Measurements from ENCODE around the gene TM7SF2.

TM7SF2 gene

GRCh38 chr11:65083834-65084597 is 27.7 kb upstream of the TM7SF2 start, which contains the start of the genes CDCA5 and ZFPL1:
TSS of gene CDCA5 (minus strand) at chr11:65084040. CDS start at chr11:65083978, 62 bp downstream.
TSS of gene ZFPL1 (plus strand) at chr11:65084222. CDS start at chr11:65084699, 477 bp downstream.
- H3K36me3 ChIP-seq (ENCODE audit: low read depth), result peaks cover 63% of the 10 kb centered on the region
- peak; percentile 91 for DNase-seq (ENCODE audit: low spot score)
- TF ChIP-seq CTCF (IDR thresholded peaks at IDR 0.05; ENCODE audit: poor library complexity, severe bottlenecking), result no peak
- H3K27me3 ChIP-seq (ENCODE audit: insufficient read depth, poor library complexity, severe bottlenecking), result no peaks in the 10 kb centered on the region
- peaks cover 13% of the 10 kb centered on the region for H3K4me1 ChIP-seq (ENCODE audit: insufficient read depth, poor library complexity, severe bottlenecking)
- ATAC-seq (ENCODE audit: low read depth), result peak; percentile 82
- H3K27ac ChIP-seq (ENCODE audit: poor library complexity, severe bottlenecking), result peak within 1 kb of the TSS; percentile 65
- no peaks in the 10 kb centered on the region for H3K9me3 ChIP-seq (ENCODE audit: severe bottlenecking)
- H3K4me3 ChIP-seq (ENCODE audit: severe bottlenecking), result peak within 1 kb of the TSS; percentile 78

GRCh38 chr11:65084598-65085375 is 26.9 kb upstream of the TM7SF2 start:
- H3K4me3 ChIP-seq (ENCODE audit: severe bottlenecking), result peak overlapping the region; percentile 78
- peaks cover 13% of the 10 kb centered on the region for H3K4me1 ChIP-seq (ENCODE audit: insufficient read depth, poor library complexity, severe bottlenecking)
- H3K27me3 ChIP-seq (ENCODE audit: insufficient read depth, poor library complexity, severe bottlenecking), result no peaks in the 10 kb centered on the region
- ATAC-seq (ENCODE audit: low read depth) (peak; percentile 3; the same call in 1 of the 3 replicates), DNase-seq (ENCODE audit: low spot score) (no peak)
- no peaks in the 10 kb centered on the region for H3K9me3 ChIP-seq (ENCODE audit: severe bottlenecking)
- TF ChIP-seq CTCF (IDR thresholded peaks at IDR 0.05; ENCODE audit: poor library complexity, severe bottlenecking), result no peak
- H3K27ac ChIP-seq (ENCODE audit: poor library complexity, severe bottlenecking), result peak overlapping the region; percentile 65
- peaks cover 55% of the 10 kb centered on the region for H3K36me3 ChIP-seq (ENCODE audit: low read depth)

GRCh38 chr11:65085446-65085845 is 26.2 kb upstream of the TM7SF2 start:
- H3K27me3 ChIP-seq (ENCODE audit: insufficient read depth, poor library complexity, severe bottlenecking), result no peaks in the 10 kb centered on the region
- DNase-seq (ENCODE audit: low spot score) (no peak), ATAC-seq (ENCODE audit: low read depth) (no peak)
- TF ChIP-seq CTCF (IDR thresholded peaks at IDR 0.05; ENCODE audit: poor library complexity, severe bottlenecking), result no peak
- H3K4me3 ChIP-seq (ENCODE audit: severe bottlenecking), result no peak overlapping the region
- peaks cover 13% of the 10 kb centered on the region for H3K4me1 ChIP-seq (ENCODE audit: insufficient read depth, poor library complexity, severe bottlenecking)
- no peak overlapping the region for H3K27ac ChIP-seq (ENCODE audit: poor library complexity, severe bottlenecking)
- no peaks in the 10 kb centered on the region for H3K9me3 ChIP-seq (ENCODE audit: severe bottlenecking)
- H3K36me3 ChIP-seq (ENCODE audit: low read depth), result peaks cover 49% of the 10 kb centered on the region

- no peak for TF ChIP-seq CTCF (IDR thresholded peaks at IDR 0.05; ENCODE audit: poor library complexity, severe bottlenecking)
Observed at GRCh38 chr11:65086809-65087208, 24.9 kb upstream of the TM7SF2 start.

More at GRCh38 chr11:65086809-65087208, 24.9 kb upstream of the TM7SF2 start:
- Histone ChIP-seq H3K4me3 (ENCODE audit: severe bottlenecking) (no peak overlapping the region), H3K27me3 (ENCODE audit: insufficient read depth, poor library complexity, severe bottlenecking) (no peaks in the 10 kb centered on the region), H3K27ac (ENCODE audit: poor library complexity, severe bottlenecking) (no peak overlapping the region), H3K9me3 (ENCODE audit: severe bottlenecking) (no peaks in the 10 kb centered on the region), H3K4me1 (ENCODE audit: insufficient read depth, poor library complexity, severe bottlenecking) (peaks cover 13% of the 10 kb centered on the region), H3K36me3 (ENCODE audit: low read depth) (peaks cover 37% of the 10 kb centered on the region)
- no peak for DNase-seq (ENCODE audit: low spot score)
- no peak for ATAC-seq (ENCODE audit: low read depth)

Data from RWPE2 (cell line).